ENCODE data around the gene ZNF579. TPM values are rescaled to one million over a fixed set of nuclear protein-coding genes. Genes with fewer than 3 reads are reported as not detected.
"Not testable (repeated sequence)": the region's sequence is repeated elsewhere in the genome, so short reads cannot be mapped to it uniquely, and the experiment has no call there.

Gene ZNF579
- polyA plus RNA-seq, 3 donors from 2014 or later = 0.19 to 0.64 TPM; not detected in 1

- H3K9me3 Mint-ChIP-seq, H3K27ac Mint-ChIP-seq, H3K36me3 Mint-ChIP-seq, DNase-seq, H3K4me3 Mint-ChIP-seq: not testable (repeated sequence)
- Mint-ChIP-seq H3K4me1 (peaks cover 40 to 44% of the 10 kb centered on the region in 2 donors), H3K27me3 (ENCODE audit: low read depth in 3 of 3) (peaks cover 11 to 15% (median 12%) of the 10 kb centered on the region in 3 donors)
Measured at GRCh38 chr19:55583897-55584296, 3.2 kb upstream of the ZNF579 start.

DNA sequence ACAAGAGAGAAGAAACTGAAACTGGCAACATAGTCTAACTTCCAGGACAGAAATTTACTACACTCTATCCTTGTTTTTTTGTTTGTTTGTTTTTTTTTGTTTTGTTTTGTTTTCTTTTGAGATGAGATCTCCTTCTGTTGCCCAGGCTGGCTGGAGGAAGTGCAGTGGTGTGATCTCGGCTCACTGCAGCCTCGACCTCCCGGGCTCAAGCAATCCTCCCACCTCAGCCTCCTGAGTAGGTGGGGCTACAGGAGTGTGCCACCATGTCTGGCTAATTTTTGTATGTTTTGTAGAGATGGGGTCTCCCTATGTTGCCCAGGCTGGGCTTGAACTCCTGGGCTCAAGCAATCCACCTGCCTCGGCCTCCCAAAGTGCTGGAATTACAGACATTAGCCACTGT is 1.6 kb upstream of the ZNF579 start:
- H3K4me1 Mint-ChIP-seq = peaks cover 35 to 37% of the 10 kb centered on the region in 2 donors
- not testable (repeated sequence) for H3K9me3 Mint-ChIP-seq

DNA sequence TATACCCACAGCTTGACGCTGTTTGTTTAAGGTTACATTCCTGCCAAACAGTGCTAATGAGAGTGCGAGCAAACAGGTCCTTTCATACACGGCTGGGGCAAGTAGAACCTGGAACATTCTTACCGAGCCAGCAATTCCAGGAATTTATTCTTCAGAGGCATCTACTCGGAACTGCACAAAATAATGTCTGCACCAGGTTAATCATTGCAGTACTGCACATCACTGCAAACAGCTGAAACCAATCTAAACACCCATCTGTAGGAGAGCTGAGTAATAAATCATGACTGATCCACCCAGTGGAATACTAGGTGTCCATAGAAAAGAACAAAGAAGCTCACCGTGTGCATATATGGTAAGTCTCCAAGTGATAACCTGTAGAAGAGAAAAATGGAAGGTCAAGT is 1.2 kb upstream of the ZNF579 start:
- Mint-ChIP-seq H3K4me3 (peak overlapping the region; percentile 52 to 93 (median 87)), H3K4me1 (peaks cover 31 to 34% of the 10 kb centered on the region in 2 donors), H3K9me3 (no peaks in the 10 kb centered on the region)

More for the DNA sequence above, 1.6 kb upstream of the ZNF579 start:
- Mint-ChIP-seq H3K27me3 (ENCODE audit: low read depth in 3 of 3) (peaks cover 9 to 15% (median 9%) of the 10 kb centered on the region in 3 donors), H3K4me3 (peak overlapping the region; percentile 1 to 93 (median 52))
- not testable (repeated sequence) for H3K36me3 Mint-ChIP-seq, H3K27ac Mint-ChIP-seq, DNase-seq

GRCh38 chr19:55581145-55581822 is 636 bp upstream of the ZNF579 start:
- H3K9me3 Mint-ChIP-seq = no peaks in the 10 kb centered on the region
- H3K36me3 Mint-ChIP-seq = peaks cover 4 to 14% (median 14%) of the 10 kb centered on the region in 3 donors
- peak overlapping the region; percentile 70 to 89 (median 78) for H3K27ac Mint-ChIP-seq
- H3K4me1 Mint-ChIP-seq = peaks cover 28 to 33% of the 10 kb centered on the region in 2 donors
- DNase-seq = no peak
- H3K4me3 Mint-ChIP-seq = peak overlapping the region; percentile 79 to 93 (median 87)
- H3K27me3 Mint-ChIP-seq (ENCODE audit: low read depth in 3 of 3) = peaks cover 9 to 10% (median 9%) of the 10 kb centered on the region in 3 donors

More for the DNA sequence above, 1.2 kb upstream of the ZNF579 start:
- H3K27me3 Mint-ChIP-seq (ENCODE audit: low read depth in 3 of 3) = peaks cover 9 to 13% (median 9%) of the 10 kb centered on the region in 3 donors
- H3K27ac Mint-ChIP-seq = peak overlapping the region in 2 of 6 donors; percentile 70 to 77
- peaks cover 3 to 12% (median 11%) of the 10 kb centered on the region in 3 donors for H3K36me3 Mint-ChIP-seq
- DNase-seq = no peak

DNA sequence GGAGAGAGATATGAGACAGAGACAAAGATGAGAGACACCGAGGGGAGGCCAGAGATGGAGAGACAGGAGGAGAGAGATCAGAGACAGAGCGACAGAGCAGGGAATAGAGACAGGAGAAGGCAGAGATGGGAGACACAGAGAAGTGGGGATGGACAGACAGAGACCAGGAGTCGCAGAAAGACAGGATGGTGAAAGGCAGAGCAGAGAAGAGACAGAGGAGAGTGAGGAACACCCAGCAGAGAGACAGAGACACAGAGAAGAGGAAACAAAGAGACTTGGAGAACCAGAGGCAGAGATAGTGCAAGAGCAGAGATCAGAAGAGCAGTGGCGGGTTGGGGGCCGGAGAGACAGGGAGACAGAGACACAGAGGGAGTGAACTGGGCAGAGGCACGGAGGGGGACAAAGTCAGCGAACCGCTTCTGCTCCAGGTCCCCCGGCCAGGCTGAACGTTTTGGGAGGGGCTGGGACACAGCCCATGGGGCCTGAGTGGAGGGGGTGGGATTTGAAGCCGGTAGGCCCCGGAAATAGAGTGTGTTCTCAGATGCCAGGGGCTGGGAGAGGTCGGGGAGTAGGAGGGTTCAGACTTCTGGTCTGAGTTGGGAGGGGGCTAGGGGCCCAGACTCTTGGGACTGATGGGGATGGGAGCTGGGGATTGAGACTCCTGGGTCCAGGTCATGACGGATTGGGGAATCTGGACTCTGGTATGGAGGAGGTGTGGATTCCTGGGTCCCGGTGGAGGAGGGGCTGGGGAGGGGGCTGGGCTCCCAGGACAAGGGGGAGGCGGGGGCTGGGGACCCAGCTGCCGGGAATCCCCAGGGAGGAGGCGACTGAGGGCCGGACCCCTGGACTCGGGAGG is 654 bp downstream of the ZNF579 start:
- Mint-ChIP-seq H3K27me3 (ENCODE audit: low read depth in 3 of 3) (peaks cover 8 to 9% (median 9%) of the 10 kb centered on the region in 3 donors), H3K4me1 (peaks cover 21 to 24% of the 10 kb centered on the region in 2 donors), H3K27ac (peak overlapping the region; percentile 91 to 95 (median 94)), H3K9me3 (no peaks in the 10 kb centered on the region), H3K36me3 (peaks cover 4 to 14% (median 14%) of the 10 kb centered on the region in 3 donors), H3K4me3 (peak overlapping the region; percentile 87 to 97 (median 93))
- DNase-seq = no peak

- peaks cover 6 to 9% (median 9%) of the 10 kb centered on the region in 3 donors for H3K27me3 Mint-ChIP-seq (ENCODE audit: low read depth in 3 of 3)
- H3K9me3 Mint-ChIP-seq = no peaks in the 10 kb centered on the region
- H3K27ac Mint-ChIP-seq = peak overlapping the region; percentile 91 to 95 (median 94)
- DNase-seq = no peak
- H3K4me3 Mint-ChIP-seq = peak overlapping the region; percentile 87 to 97 (median 93)
- peaks cover 4 to 14% (median 14%) of the 10 kb centered on the region in 3 donors for H3K36me3 Mint-ChIP-seq
- peaks cover 21 to 24% of the 10 kb centered on the region in 2 donors for H3K4me1 Mint-ChIP-seq
Measured at GRCh38 chr19:55578761-55579747, 1.6 kb downstream of the ZNF579 start.

DNA sequence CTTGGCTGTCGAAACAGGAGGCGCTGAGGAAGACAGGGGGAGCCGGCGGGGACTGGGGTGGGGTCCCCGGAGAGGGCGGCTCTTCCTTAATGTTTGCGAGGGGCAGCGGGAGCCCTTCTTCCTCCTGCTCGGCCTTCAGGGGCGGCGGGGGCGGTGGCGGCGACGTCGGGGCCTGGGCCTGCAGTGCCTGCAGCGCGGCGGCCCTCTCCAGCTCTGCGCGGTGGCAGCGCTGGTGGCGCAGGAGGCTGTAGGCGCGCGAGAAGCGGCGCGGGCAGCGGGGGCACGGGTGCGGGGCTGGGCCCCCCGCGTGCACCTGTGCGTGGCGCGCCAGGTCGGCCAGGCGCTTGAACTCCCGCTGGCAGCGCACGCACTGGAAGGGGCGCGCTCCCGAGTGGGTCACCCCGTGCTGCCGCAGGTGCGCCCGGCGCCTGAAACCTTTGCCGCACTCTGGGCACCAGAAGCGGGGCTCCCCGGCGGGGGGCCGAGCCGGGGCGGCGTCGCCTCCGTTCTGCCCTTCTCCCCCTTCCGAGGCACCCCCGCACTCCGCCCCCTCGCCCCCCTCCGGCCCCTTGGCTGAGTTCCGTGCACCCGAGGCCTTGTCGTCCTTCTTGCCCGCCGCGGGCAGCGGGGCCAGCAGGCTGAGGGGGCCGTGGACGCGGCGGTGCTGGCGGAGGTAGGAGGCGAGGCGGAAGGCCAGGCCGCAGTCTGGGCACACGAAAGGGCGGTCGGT is 2.5 kb downstream of the ZNF579 start:
- Mint-ChIP-seq H3K4me1 (peaks cover 21 to 24% of the 10 kb centered on the region in 2 donors), H3K27ac (no peak overlapping the region), H3K36me3 (peaks cover 4 to 14% (median 14%) of the 10 kb centered on the region in 3 donors), H3K4me3 (no peak overlapping the region), H3K9me3 (no peaks in the 10 kb centered on the region), H3K27me3 (ENCODE audit: low read depth in 3 of 3) (peaks cover 6 to 12% (median 9%) of the 10 kb centered on the region in 3 donors)
- no peak for DNase-seq

GRCh38 chr19:55576746-55577145 is 3.9 kb downstream of the ZNF579 start:
- Mint-ChIP-seq H3K36me3 (peaks cover 4 to 14% (median 14%) of the 10 kb centered on the region in 3 donors), H3K9me3 (no peaks in the 10 kb centered on the region), H3K27me3 (ENCODE audit: low read depth in 3 of 3) (peaks cover 3 to 14% (median 9%) of the 10 kb centered on the region in 3 donors), H3K27ac (peak overlapping the region in 4 of 6 donors; percentile 8 to 71 (median 52)), H3K4me1 (peaks cover 17 to 21% of the 10 kb centered on the region in 2 donors), H3K4me3 (peak overlapping the region in 2 of 5 donors; percentile 28 to 49)
- DNase-seq = no peak

GRCh38 chr19:55573929-55574328 is 6.7 kb downstream of the ZNF579 start:
- not testable (repeated sequence) for H3K27me3 Mint-ChIP-seq (ENCODE audit: low read depth in 3 of 3); H3K4me1 Mint-ChIP-seq; H3K4me3 Mint-ChIP-seq; H3K36me3 Mint-ChIP-seq; H3K27ac Mint-ChIP-seq; H3K9me3 Mint-ChIP-seq; DNase-seq

DNA sequence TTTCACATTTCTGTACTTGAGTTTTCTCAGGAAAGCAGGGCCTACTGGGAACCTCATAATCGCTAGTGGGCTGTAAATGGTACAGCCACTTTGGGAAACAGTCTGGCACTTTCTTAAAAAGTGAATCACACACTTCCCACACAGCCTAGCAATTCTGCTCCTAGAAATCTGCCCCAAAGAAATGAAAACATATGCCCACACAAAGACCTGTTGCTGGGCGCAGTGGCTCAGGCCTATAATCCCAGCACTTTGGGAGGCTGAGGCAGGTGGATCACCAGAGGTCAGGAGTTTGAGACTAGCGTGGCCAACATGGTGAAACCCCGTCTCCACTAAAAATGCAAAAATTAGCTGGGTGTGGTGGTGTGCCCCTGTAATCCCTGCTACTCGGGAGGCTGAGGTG is 11.2 kb downstream of the ZNF579 start:
- H3K4me3 Mint-ChIP-seq, H3K36me3 Mint-ChIP-seq, H3K27ac Mint-ChIP-seq, DNase-seq, H3K9me3 Mint-ChIP-seq, H3K4me1 Mint-ChIP-seq: not testable (repeated sequence)
- H3K27me3 Mint-ChIP-seq (ENCODE audit: low read depth in 3 of 3) = peaks cover 3 to 12% (median 9%) of the 10 kb centered on the region in 3 donors

DNA sequence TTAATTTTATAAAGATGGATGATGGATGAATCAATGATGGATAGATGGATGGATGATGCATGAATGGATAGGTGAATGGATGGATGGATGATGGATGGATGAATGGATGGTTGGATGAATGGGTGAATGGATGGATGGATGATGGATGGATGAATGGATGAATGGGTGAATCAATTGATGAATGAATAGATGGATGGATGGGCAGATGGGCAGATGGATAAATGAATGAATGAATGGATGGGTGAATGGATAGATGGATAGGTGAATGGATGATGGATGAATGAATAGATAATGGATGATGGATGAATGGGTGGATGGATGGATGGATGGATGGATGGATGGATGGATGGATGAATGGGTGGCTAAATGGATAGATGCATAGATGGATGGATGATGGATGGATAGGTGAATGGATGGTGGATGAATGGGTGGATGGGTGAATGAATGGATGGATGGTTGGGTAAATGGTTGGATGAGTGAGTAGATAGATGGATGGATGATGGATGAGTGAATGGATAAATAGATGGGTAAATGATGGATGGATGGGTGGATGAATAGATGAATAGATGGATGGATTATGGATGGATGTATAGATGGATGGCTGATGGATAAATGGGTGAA is 12.8 kb downstream of the ZNF579 start:
- Mint-ChIP-seq H3K9me3 (no peaks in the 10 kb centered on the region), H3K36me3 (no peaks in the 10 kb centered on the region), H3K27ac (no peak overlapping the region), H3K4me3 (no peak overlapping the region), H3K27me3 (ENCODE audit: low read depth in 3 of 3) (peaks cover 3 to 12% (median 6%) of the 10 kb centered on the region in 3 donors), H3K4me1 (no peaks in the 10 kb centered on the region)
- DNase-seq = no peak

DNA sequence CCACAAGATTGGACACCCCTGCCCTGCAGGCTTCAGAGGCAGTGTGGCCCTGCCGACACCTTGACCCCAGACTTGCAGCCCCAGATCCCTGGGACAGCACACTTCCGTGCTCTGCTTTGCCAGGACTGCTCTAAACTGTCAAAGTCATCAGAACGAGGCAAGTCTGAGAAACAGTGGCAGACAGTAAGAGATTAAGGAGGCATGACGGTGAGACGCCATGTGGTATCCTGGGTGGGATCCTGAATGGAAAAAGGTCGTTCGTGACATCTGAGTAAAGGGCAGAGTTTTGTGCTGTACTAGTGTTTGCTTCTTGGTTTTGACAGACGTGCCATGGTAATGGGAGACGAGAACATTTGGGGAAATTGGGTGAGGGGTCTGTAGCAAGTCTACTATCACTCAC is 13.8 kb downstream of the ZNF579 start:
- Mint-ChIP-seq H3K27ac (no peak overlapping the region), H3K4me3 (no peak overlapping the region), H3K9me3 (no peaks in the 10 kb centered on the region), H3K4me1 (no peaks in the 10 kb centered on the region), H3K27me3 (ENCODE audit: low read depth in 3 of 3) (peaks cover 4 to 12% (median 4%) of the 10 kb centered on the region in 3 donors), H3K36me3 (no peaks in the 10 kb centered on the region)
- no peak for DNase-seq

Measured in immature natural killer cell (primary cell).